Nephron progenitor cell (in vitro differentiated cells): ENCODE data around the gene LRRTM2.
"Not testable (repeated sequence)": the region's sequence is repeated elsewhere in the genome, so short reads cannot be mapped to it uniquely, and the experiment has no call there.

ENCODE experiments used
- DNase-seq: peaks from one replicate; pipeline ENCODE4 v3.0.0; 2021
- H3K27ac Mint-ChIP-seq: 2 replicates; pipeline ENCODE4 v1.8.0; 2021; ENCODE audit warnings: mild to moderate bottlenecking, moderate library complexity, mixed read lengths
- H3K27me3 Mint-ChIP-seq: 2 replicates; pipeline ENCODE4 v1.8.0; 2021; ENCODE audit warnings: mild to moderate bottlenecking, low read depth, mixed read lengths; ENCODE audit not compliant: poor library complexity
- H3K36me3 Mint-ChIP-seq: 2 replicates; pipeline ENCODE4 v1.8.0; 2021; ENCODE audit warnings: low read depth, mixed read lengths
- H3K4me1 Mint-ChIP-seq: 2 replicates; pipeline ENCODE4 v1.8.0; 2021; ENCODE audit warnings: mixed read lengths
- H3K4me3 Mint-ChIP-seq: 2 replicates; pipeline ENCODE4 v1.8.0; 2021; ENCODE audit warnings: mild to moderate bottlenecking, moderate library complexity, mixed read lengths
- H3K9me3 Mint-ChIP-seq: 2 replicates; pipeline ENCODE4 v1.8.0; 2021; ENCODE audit warnings: mild to moderate bottlenecking, moderate library complexity, mixed read lengths
- TF ChIP-seq, protein P1 (sequence below): fragments of 200-600 bp; sonication (generic); IDR thresholded peaks from 2 replicates; pipeline ENCODE4 v1.5.0; 2021; ENCODE audit warnings: antibody characterized with exemption

LRRTM2 gene

DNA sequence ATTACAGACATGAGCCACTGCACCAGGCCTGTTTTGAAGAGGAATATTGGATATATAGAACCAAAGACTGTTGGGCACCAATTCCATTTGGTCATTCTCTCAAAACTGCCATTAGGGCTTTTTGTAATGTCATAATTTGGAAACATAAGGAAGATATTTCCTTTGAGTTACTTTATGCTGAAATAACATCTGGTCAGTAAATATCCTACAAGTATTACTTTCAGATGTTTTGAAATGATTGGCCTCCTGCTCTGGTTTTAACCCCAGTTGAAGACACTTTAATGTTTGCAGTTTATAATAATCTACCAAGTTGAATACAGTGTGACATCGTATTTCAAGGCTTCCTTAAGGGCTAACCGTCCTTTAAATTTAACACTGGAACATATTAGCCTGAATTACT lies 33.6 kb downstream of the LRRTM2 start:
- TF ChIP-seq, protein P1, sequence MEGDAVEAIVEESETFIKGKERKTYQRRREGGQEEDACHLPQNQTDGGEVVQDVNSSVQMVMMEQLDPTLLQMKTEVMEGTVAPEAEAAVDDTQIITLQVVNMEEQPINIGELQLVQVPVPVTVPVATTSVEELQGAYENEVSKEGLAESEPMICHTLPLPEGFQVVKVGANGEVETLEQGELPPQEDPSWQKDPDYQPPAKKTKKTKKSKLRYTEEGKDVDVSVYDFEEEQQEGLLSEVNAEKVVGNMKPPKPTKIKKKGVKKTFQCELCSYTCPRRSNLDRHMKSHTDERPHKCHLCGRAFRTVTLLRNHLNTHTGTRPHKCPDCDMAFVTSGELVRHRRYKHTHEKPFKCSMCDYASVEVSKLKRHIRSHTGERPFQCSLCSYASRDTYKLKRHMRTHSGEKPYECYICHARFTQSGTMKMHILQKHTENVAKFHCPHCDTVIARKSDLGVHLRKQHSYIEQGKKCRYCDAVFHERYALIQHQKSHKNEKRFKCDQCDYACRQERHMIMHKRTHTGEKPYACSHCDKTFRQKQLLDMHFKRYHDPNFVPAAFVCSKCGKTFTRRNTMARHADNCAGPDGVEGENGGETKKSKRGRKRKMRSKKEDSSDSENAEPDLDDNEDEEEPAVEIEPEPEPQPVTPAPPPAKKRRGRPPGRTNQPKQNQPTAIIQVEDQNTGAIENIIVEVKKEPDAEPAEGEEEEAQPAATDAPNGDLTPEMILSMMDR = no peak
- DNase-seq = no peak
- Mint-ChIP-seq H3K4me1 (peaks cover 58% of the 10 kb centered on the region), H3K27me3 (no peaks in the 10 kb centered on the region), H3K4me3 (no peak overlapping the region), H3K36me3 (peaks cover 32% of the 10 kb centered on the region), H3K9me3 (no peaks in the 10 kb centered on the region), H3K27ac (no peak overlapping the region)

DNA sequence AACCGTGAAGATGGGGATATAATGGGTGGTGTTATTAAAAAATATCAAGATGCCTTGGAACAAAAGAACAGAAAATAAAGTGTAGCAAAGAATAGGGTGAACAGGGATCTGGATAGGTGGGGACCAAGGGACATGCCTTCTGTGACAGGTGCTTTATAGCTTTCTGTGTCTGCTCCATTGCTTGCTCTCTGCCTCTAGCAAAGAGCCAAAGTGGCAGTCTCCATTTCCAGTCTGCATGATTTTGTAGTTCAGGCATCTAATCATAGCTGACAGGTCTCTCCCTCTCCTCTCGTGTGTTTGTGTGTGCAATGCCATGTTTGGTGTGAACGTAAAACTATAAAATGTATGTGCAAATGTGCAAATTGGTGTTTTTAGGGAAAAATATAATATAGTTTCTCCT lies 35.0 kb downstream of the LRRTM2 start:
- no peaks in the 10 kb centered on the region for H3K9me3 Mint-ChIP-seq
- peaks cover 52% of the 10 kb centered on the region for H3K4me1 Mint-ChIP-seq
- H3K4me3 Mint-ChIP-seq = no peak overlapping the region
- DNase-seq = no peak
- TF ChIP-seq, protein P1 = no peak
- peak overlapping the region; percentile 52 for H3K27ac Mint-ChIP-seq
- no peaks in the 10 kb centered on the region for H3K27me3 Mint-ChIP-seq
- peaks cover 31% of the 10 kb centered on the region for H3K36me3 Mint-ChIP-seq

DNA sequence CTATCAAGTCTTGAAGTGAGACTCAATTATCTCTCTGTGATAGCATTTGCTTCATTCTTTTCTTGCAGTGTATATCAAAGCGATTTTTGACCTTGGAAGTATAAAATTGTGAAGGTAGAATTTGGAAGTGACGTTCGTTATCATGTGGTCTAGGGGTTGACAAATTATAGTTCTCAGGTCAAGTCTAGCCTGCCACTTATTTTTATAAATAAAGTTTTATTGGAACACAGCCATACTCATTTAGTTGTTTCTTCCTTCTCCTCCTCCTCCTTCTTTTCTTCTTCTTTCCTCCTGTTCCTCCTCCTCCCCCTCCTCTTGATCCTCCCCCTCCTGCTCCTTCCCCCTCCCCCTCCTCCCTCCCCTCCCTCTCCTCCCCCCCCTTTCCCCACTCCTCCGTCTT lies 38.0 kb downstream of the LRRTM2 start:
- H3K27me3 Mint-ChIP-seq = no peaks in the 10 kb centered on the region
- H3K36me3 Mint-ChIP-seq = peaks cover 35% of the 10 kb centered on the region
- TF ChIP-seq, protein P1 = no peak
- no peak for DNase-seq
- H3K4me3 Mint-ChIP-seq = no peak overlapping the region
- peak overlapping the region; percentile 61 for H3K27ac Mint-ChIP-seq
- no peaks in the 10 kb centered on the region for H3K9me3 Mint-ChIP-seq
- H3K4me1 Mint-ChIP-seq = peaks cover 38% of the 10 kb centered on the region

DNA sequence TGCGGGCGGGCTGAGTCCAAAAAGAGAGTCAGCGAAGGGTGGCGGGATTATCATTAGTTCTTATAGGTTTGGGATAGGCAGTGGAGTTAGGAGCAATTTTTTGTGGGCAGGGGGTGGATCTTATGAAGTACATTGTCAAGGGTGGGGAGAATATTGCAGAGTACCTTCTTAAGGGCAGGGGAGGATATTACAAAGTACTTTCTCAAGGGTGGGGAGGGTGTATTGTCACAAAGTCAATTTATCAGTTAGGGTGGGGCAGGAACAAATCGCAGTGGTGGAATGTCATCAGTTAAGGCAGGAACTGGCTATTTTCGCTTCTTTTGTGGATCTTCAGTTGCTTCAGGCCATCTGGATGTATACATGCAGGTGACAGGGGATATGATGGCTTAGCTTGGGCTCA lies 40.3 kb downstream of the LRRTM2 start:
- not testable (repeated sequence) for H3K27ac Mint-ChIP-seq

DNA sequence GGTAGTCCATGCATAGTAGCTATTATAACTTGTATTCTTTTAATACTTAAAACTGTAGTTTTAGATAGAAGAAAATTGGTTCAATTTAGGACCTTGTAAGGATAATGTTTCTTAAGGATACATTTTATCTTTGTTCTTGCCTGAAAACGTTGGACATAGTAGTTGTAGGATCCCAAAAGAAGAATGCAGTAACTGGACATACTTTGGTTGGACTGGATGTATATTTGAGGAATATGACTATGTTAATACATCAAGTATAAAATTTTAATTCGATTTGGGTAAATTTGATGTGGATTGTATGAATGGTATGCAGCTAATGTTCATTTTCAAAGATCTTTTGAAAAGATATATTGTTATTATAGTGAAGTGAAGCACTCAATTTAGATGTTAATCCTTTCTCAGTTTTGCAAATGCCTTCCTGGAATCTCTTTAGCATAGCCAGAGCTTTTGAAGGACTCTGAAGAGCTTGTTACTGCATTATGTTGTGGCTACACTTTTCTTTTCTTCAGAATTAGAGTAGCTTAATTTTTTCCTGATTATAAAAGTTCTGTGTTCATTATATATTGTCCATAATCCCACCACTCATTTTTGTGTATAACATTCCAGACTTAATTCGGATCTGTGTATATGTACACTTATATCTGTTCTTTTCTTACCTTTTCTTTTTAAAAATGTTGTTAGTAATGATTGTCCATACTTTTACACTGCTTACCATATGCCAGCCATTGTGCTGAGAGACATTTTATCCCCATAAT lies 41.2 kb downstream of the LRRTM2 start:
- Mint-ChIP-seq H3K36me3 (peaks cover 54% of the 10 kb centered on the region), H3K27ac (no peak overlapping the region), H3K4me1 (peaks cover 43% of the 10 kb centered on the region), H3K4me3 (no peak overlapping the region), H3K27me3 (no peaks in the 10 kb centered on the region), H3K9me3 (no peaks in the 10 kb centered on the region)
- DNase-seq = no peak
- TF ChIP-seq, protein P1 = no peak

More for the DNA sequence above, 40.3 kb downstream of the LRRTM2 start:
- H3K4me3 Mint-ChIP-seq, DNase-seq, H3K27me3 Mint-ChIP-seq, H3K9me3 Mint-ChIP-seq: not testable (repeated sequence)
- H3K36me3 Mint-ChIP-seq = peaks cover 51% of the 10 kb centered on the region
- H3K4me1 Mint-ChIP-seq = peaks cover 45% of the 10 kb centered on the region

DNA sequence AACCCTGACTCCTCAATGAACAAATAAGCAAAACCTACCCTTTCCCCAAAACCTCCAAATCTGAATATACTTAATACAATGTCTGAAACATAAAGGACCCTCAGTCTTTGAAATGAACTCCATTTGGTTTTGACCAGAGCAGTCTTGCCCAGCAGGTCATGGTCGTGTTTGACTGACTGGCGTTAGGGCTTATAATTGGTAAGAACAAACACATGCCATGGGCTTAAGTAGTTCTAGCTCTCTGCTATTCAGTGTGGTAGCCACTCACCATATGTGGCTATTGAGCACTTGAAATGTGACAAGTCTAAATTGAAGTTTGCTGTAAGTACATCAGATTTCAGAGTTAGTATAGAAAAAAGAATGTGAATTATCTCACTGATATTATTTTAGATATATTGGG lies 42.1 kb downstream of the LRRTM2 start:
- Mint-ChIP-seq H3K9me3 (no peaks in the 10 kb centered on the region), H3K27me3 (no peaks in the 10 kb centered on the region), H3K4me1 (peaks cover 44% of the 10 kb centered on the region), H3K4me3 (no peak overlapping the region), H3K36me3 (peaks cover 54% of the 10 kb centered on the region), H3K27ac (no peak overlapping the region)
- DNase-seq = no peak
- TF ChIP-seq, protein P1 = no peak
